Neural progenitor cell (in vitro differentiated cells): ENCODE results near the gene ABCF3. TPM values are rescaled to one million over a fixed set of nuclear protein-coding genes. Genes with fewer than 3 reads are reported as not detected.

ENCODE experiments used
- DNase-seq: peaks from one replicate; pipeline ENCODE4 v3.0.0-alpha.2; 2016; ENCODE audit warnings: low spot score
- H2AFZ ChIP-seq: fragments of 200-600 bp; sonication (generic); replicated peaks from 2 replicates; pipeline ENCODE4 v1.6.1; 2016; ENCODE audit warnings: antibody characterized with exemption
- H3F3A ChIP-seq: fragments of 200-600 bp; sonication (generic); 2 replicates; pipeline ENCODE4 v1.6.1; 2016; ENCODE audit warnings: antibody characterized with exemption, low read depth
- H3K27ac ChIP-seq: fragments of 200-600 bp; sonication (generic); 2 replicates; pipeline ENCODE4 v1.5.1; 2016; ENCODE audit warnings: mild to moderate bottlenecking
- H3K27me3 ChIP-seq: fragments of 200-600 bp; sonication (generic); 2 replicates; pipeline ENCODE4 v1.6.1; 2016; ENCODE audit warnings: mild to moderate bottlenecking, moderate library complexity
- H3K36me3 ChIP-seq: fragments of 200-600 bp; sonication (generic); 2 replicates; pipeline ENCODE4 v1.5.1; 2016
- H3K4me1 ChIP-seq: fragments of 200-600 bp; sonication (generic); 2 replicates; pipeline ENCODE4 v1.6.1; 2016; ENCODE audit warnings: mixed run types
- H3K4me2 ChIP-seq: fragments of 200-600 bp; sonication (generic); 2 replicates; pipeline ENCODE4 v1.6.1; 2016
- H3K4me3 ChIP-seq: fragments of 200-600 bp; sonication (generic); 2 replicates; pipeline ENCODE4 v1.5.1; 2016
- H3K79me2 ChIP-seq: fragments of 200-600 bp; sonication (generic); 2 replicates; pipeline ENCODE4 v1.6.1; 2016; ENCODE audit warnings: low read depth
- H3K9ac ChIP-seq: fragments of 200-600 bp; sonication (generic); 2 replicates; pipeline ENCODE4 v1.6.1; 2016
- H3K9me3 ChIP-seq: fragments of 200-600 bp; sonication (generic); 2 replicates; pipeline ENCODE4 v1.5.1; 2016; ENCODE audit warnings: low read depth
- H4K20me1 ChIP-seq: fragments of 200-600 bp; sonication (generic); 2 replicates; pipeline ENCODE4 v1.6.1; 2016; ENCODE audit warnings: low read depth
- H3K27ac Mint-ChIP-seq: 3 replicates; pipeline ENCODE4 v1.8.0; 2021; ENCODE audit warnings: mixed read lengths
- H3K27me3 Mint-ChIP-seq: 2 replicates; pipeline ENCODE4 v1.8.0; 2022; ENCODE audit warnings: low read depth, mild to moderate bottlenecking, inconsistent platforms, moderate library complexity, mixed read lengths; ENCODE audit not compliant: insufficient read depth
- H3K36me3 Mint-ChIP-seq: 3 replicates; pipeline ENCODE4 v1.8.0; 2021; ENCODE audit warnings: mixed read lengths
- H3K4me1 Mint-ChIP-seq: 3 replicates; pipeline ENCODE4 v1.8.0; 2021; ENCODE audit warnings: mixed read lengths
- H3K4me3 Mint-ChIP-seq: 3 replicates; pipeline ENCODE4 v1.8.0; 2021; ENCODE audit warnings: mild to moderate bottlenecking, moderate library complexity, mixed read lengths
- H3K9me3 Mint-ChIP-seq: 3 replicates; pipeline ENCODE4 v1.8.0; 2020; ENCODE audit warnings: mixed read lengths
- CTCF ChIP-seq: fragments of 200-600 bp; sonication (generic); IDR thresholded peaks from 2 replicates; pipeline ENCODE4 v1.5.1; 2017; ENCODE audit warnings: antibody characterized with exemption, mild to moderate bottlenecking
- EZH2 ChIP-seq: fragments of 200-600 bp; sonication (generic); IDR thresholded peaks from 2 replicates; pipeline ENCODE4 v1.6.1; 2017; ENCODE audit warnings: antibody characterized with exemption, mild to moderate bottlenecking, moderate library complexity
- EZH2phosphoT487 ChIP-seq: fragments of 200-600 bp; sonication (generic); IDR thresholded peaks from 2 replicates; pipeline ENCODE4 v1.6.1; 2017; ENCODE audit warnings: antibody characterized with exemption
- total RNA-seq: library from RNA; depleted of rRNA; stranded (reverse); fragments of >200 nt; gene quantifications from 2 replicates; pipeline ENCODE4 v1.2.3, GENCODE V29; 2015; ENCODE audit warnings: low replicate concordance

Gene ABCF3
- total RNA-seq, 1 donor from 2014 or later, result 22.0 TPM

GRCh38 chr3:184164648-184165330, 21.2 kb upstream of the ABCF3 start:
- H3K27me3 ChIP-seq, result no peaks in the 10 kb centered on the region
- no peak for TF ChIP-seq EZH2phosphoT487
- TF ChIP-seq EZH2, result no peak
- no peak for TF ChIP-seq CTCF
- Mint-ChIP-seq H3K4me3 (no peak overlapping the region), H3K9me3 (no peaks in the 10 kb centered on the region), H3K27me3 (no peaks in the 10 kb centered on the region), H3K4me1 (peaks cover 6% of the 10 kb centered on the region), H3K27ac (no peak overlapping the region), H3K36me3 (peaks cover 26% of the 10 kb centered on the region)
- H4K20me1 ChIP-seq, result peaks cover 29% of the 10 kb centered on the region
- no peaks in the 10 kb centered on the region for H3K36me3 ChIP-seq
- H3K9me3 ChIP-seq, result no peaks in the 10 kb centered on the region
- H2AFZ ChIP-seq, result no peak overlapping the region
- no peak overlapping the region for H3K4me2 ChIP-seq
- peaks cover 28% of the 10 kb centered on the region for H3K79me2 ChIP-seq
- no peak overlapping the region for H3K27ac ChIP-seq
- H3K9ac ChIP-seq, result no peak overlapping the region
- no peaks in the 10 kb centered on the region for H3K4me1 ChIP-seq
- no peak overlapping the region for H3K4me3 ChIP-seq
- H3F3A ChIP-seq, result no peaks in the 10 kb centered on the region
- DNase-seq, result no peak

GRCh38 chr3:184165543-184165942, 20.5 kb upstream of the ABCF3 start:
- Mint-ChIP-seq H3K36me3 (peaks cover 22% of the 10 kb centered on the region), H3K4me3 (no peak overlapping the region), H3K4me1 (peaks cover 3% of the 10 kb centered on the region), H3K27me3 (no peaks in the 10 kb centered on the region), H3K27ac (no peak overlapping the region), H3K9me3 (no peaks in the 10 kb centered on the region)
- no peak overlapping the region for H3K4me2 ChIP-seq
- H3F3A ChIP-seq, result no peaks in the 10 kb centered on the region
- no peaks in the 10 kb centered on the region for H3K9me3 ChIP-seq
- H3K4me3 ChIP-seq, result no peak overlapping the region
- no peak overlapping the region for H3K27ac ChIP-seq
- TF ChIP-seq EZH2phosphoT487 (no peak), EZH2 (no peak), CTCF (no peak)
- H3K36me3 ChIP-seq, result no peaks in the 10 kb centered on the region
- H3K9ac ChIP-seq, result no peak overlapping the region
- peaks cover 21% of the 10 kb centered on the region for H3K79me2 ChIP-seq
- no peak for DNase-seq
- peaks cover 23% of the 10 kb centered on the region for H4K20me1 ChIP-seq
- H3K27me3 ChIP-seq, result no peaks in the 10 kb centered on the region
- no peak overlapping the region for H2AFZ ChIP-seq
- H3K4me1 ChIP-seq, result no peaks in the 10 kb centered on the region

GRCh38 chr3:184166671-184167070, 19.3 kb upstream of the ABCF3 start:
- H3K9me3 Mint-ChIP-seq, result no peaks in the 10 kb centered on the region

More at GRCh38 chr3:184166671-184167070, 19.3 kb upstream of the ABCF3 start:
- Mint-ChIP-seq H3K4me1 (peaks cover under 1% of the 10 kb centered on the region), H3K27me3 (no peaks in the 10 kb centered on the region), H3K36me3 (peaks cover 31% of the 10 kb centered on the region), H3K4me3 (no peak overlapping the region), H3K27ac (no peak overlapping the region)
- Histone ChIP-seq H4K20me1 (peaks cover 19% of the 10 kb centered on the region), H3K4me1 (no peaks in the 10 kb centered on the region), H3K79me2 (peaks cover 10% of the 10 kb centered on the region), H3K27me3 (no peaks in the 10 kb centered on the region), H3K4me3 (no peak overlapping the region), H3K9me3 (no peaks in the 10 kb centered on the region), H3K9ac (no peak overlapping the region), H3K4me2 (no peak overlapping the region), H3K27ac (no peak overlapping the region), H3K36me3 (no peaks in the 10 kb centered on the region), H3F3A (no peaks in the 10 kb centered on the region), H2AFZ (no peak overlapping the region)
- no peak for DNase-seq
- TF ChIP-seq CTCF, result no peak
- TF ChIP-seq EZH2phosphoT487, result no peak
- no peak for TF ChIP-seq EZH2
